ENCODE results near the gene IDH3B.

Gene IDH3B

DNA sequence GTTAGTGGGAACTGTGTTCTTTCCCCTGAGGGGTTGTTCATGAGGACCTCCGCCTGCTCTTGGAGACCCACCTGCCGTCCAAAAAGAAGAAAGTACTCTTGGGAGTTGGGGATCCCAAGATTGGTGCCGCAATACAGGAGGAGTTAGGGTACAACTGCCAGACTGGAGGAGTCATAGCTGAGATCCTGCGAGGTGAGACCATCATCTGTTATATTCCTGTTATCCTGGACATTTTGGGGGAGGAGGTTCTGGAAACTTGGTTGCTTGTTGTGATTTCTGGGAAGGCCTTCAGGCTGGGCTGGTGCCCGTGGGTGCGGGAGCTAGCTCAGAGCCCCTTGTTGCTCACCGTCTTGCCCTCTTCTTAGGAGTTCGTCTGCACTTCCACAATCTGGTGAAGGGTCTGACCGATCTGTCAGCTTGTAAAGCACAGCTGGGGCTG, 9.6 kb downstream of the IDH3B start:
- TF ChIP-seq GATA3 (IDR thresholded peaks at IDR 0.05; ENCODE audit: low read depth, low read length) (no peak), GATA2 (IDR thresholded peaks at IDR 0.05; ENCODE audit: low read depth, low read length) (no peak)

DNA sequence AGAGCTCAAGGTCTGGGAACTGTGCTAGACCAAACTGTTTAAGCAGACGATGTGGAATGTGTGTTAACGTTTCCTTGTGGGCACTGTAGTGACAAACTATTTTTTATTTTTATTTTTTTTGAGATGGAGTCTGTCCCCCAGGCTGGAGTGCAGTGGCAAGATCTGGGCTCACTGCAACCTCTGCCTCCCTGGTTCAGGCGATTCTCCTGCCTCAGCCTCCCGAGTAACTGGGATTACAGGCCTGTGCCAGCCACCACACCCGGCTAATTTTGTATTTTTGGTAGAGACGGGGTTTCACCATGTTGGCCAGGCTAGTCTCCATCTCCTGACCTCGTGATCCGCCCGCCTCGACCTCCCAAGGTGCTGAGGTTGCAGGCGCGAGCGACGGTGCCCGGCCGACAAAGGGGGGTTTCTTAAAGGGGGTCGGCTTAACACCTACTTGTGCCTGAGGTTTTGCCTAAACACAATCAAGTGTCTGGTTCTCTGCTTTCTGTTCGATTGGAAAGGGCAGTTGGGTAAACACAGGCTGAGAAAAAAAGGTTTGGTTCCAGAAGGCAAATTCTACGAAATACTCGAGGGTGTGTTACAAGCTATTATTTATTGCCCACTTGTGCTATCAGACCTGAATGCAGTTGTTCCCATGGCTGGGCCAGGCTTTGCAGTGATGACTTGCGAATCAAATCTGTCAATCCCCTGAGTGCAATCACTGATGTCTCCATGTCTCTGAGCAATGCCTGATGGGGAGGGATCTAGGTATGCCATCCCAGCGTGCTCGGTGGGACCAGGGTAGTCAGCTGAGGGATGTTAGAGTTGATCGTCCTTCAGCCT, 10.2 kb downstream of the IDH3B start:
- no peak for TF ChIP-seq GATA3 (IDR thresholded peaks at IDR 0.05; ENCODE audit: low read depth, low read length)
- TF ChIP-seq GATA2 (IDR thresholded peaks at IDR 0.05; ENCODE audit: low read depth, low read length), result no peak

DNA sequence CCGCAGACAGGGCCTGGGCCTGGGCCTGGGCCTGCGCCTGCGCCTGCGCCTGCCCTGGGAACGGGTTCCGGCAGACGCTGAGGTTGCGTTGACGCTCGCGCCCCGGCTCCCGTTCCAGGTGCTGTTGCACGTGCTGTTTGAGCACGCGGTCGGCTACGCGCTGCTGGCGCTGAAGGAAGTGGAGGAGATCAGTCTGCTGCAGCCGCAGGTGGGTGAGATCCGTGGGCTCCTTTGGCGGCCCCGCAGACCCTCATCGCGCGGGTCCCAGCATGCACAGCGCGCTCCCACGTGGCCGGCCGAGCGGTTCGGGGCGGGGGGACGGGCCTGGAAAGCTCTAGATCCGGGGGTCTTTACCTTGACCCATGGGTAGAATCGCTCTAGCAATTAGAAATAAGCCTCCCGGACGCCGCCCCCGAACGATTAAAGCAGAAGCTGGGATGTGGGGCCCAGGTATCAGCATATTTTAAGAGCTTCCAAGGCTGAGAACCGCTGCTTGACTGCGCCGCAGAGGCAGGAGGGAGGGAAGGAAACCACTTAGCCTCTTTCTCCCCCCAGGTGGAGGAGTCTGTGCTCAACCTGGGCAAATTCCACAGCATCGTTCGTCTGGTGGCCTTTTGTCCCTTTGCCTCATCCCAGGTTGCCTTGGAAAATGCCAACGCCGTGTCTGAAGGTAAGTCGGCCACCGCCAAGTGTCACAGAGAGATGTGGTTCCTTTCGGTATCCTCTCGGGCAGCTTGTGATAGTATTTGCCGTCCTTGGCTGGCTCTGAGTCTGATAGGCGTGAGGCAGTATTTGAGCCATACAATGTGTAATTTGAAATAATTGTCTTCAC, 11.1 kb downstream of the IDH3B start:
- TF ChIP-seq GATA2 (IDR thresholded peaks at IDR 0.05; ENCODE audit: low read depth, low read length) (no peak), GATA3 (IDR thresholded peaks at IDR 0.05; ENCODE audit: low read depth, low read length) (no peak)

DNA sequence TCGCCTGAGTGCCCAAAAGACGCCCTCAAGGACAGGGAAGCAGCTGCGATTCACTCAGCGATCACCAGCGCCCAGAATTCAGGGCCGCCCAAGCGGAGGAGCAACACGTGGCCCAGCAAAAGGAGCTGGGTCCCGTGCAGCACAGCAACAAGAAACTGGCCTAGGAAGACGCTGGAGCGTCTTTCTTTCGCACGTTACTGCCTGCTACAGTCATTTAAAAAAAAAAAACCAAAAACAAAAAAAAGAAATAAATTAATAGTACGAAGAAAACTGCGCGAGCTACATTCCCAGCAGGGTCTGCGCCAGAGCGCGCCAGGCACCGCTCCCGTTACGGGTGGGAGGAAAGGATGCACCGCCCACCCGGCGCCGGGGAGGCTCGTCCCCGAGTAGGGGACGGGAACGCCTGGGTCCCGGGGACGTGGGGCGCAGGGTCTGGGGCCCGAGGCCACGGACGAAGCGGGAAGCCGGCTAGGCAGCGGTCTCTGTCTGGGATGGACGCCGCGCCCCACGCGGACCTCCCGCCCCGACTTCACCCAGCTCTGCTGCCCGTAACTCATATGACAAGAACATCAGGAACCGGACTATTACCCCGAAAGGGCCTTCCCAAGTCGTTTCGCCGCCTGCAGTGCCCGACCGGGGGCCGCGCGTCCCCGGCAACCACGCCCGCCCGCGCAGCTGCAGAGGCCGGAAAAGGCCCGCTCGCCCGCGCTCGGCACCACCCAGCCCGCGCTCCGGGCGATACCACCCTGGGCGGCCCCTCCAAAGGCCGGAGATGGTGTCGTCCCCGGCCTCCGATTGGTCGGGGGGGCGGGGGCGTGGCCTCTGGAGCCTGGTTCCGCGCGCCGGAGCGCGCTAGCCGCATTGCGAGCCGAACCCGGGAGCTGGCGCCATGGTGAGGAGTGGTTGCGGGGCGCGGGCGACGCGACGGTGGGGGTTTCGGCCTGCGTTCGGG, 12.0 kb downstream of the IDH3B start, which contains the start of gene NOP56:
NOP56 (plus strand) TSS at position 861 of the 952 bp plus-strand sequence; CDS start at position 890, 29 bp downstream.
- TF ChIP-seq GATA2 (IDR thresholded peaks at IDR 0.05; ENCODE audit: low read depth, low read length) (no peak), GATA3 (IDR thresholded peaks at IDR 0.05; ENCODE audit: low read depth, low read length) (no peak)

GRCh38 chr20:2643708-2644107, 20.3 kb downstream of the IDH3B start:
- TF ChIP-seq GATA3 (IDR thresholded peaks at IDR 0.05; ENCODE audit: low read depth, low read length) (no peak), GATA2 (IDR thresholded peaks at IDR 0.05; ENCODE audit: low read depth, low read length) (no peak)

- TF ChIP-seq GATA2 (IDR thresholded peaks at IDR 0.05; ENCODE audit: low read depth, low read length) (no peak), GATA3 (IDR thresholded peaks at IDR 0.05; ENCODE audit: low read depth, low read length) (no peak)
These were observed 23.1 kb downstream of the IDH3B start for GRCh38 chr20:2640899-2641298.

DNA sequence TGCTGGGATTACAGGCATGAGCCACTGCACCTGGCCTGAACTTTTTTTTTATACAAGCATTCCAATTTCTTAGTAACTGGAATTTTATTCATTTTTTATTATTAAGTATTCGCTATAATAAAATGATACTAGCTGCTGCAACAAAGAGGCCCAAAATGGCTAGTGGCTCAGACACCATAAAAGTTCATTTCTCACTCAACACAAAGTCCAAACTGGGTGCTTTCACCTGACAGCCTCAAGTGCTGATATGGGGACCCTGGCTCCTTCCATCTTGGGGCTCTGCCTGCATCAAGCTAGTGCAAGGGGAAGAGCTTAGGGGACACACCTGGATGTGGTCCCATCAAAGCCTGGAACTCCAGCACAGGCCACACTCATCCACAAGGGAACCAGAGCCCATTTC, 23.8 kb downstream of the IDH3B start:
- TF ChIP-seq GATA2 (IDR thresholded peaks at IDR 0.05; ENCODE audit: low read depth, low read length) (no peak), GATA3 (IDR thresholded peaks at IDR 0.05; ENCODE audit: low read depth, low read length) (no peak)

- TF ChIP-seq GATA2 (IDR thresholded peaks at IDR 0.05; ENCODE audit: low read depth, low read length) (no peak), GATA3 (IDR thresholded peaks at IDR 0.05; ENCODE audit: low read depth, low read length) (no peak)
These were observed 26.8 kb downstream of the IDH3B start for GRCh38 chr20:2637246-2637645.

DNA sequence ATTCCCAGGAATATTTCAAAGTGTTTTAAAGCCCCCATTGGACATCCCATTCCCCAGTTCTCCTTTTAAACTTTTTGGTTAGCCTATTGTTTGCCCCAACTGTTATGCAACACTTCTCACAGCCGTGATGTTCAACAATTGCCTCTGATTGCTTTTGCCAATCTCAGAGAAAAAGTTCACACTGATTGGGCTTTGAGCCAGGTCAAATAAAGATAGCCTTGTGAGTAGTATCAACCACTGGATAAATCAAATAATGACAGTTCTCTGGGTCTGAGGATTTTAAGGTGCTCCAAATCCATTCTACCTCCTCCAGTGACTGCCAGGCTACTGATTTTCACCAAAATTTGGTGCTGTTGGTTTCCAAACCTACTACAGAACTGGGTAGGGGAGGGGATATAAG, 30.6 kb downstream of the IDH3B start:
- no peak for TF ChIP-seq GATA3 (IDR thresholded peaks at IDR 0.05; ENCODE audit: low read depth, low read length)
- no peak for TF ChIP-seq GATA2 (IDR thresholded peaks at IDR 0.05; ENCODE audit: low read depth, low read length)

DNA sequence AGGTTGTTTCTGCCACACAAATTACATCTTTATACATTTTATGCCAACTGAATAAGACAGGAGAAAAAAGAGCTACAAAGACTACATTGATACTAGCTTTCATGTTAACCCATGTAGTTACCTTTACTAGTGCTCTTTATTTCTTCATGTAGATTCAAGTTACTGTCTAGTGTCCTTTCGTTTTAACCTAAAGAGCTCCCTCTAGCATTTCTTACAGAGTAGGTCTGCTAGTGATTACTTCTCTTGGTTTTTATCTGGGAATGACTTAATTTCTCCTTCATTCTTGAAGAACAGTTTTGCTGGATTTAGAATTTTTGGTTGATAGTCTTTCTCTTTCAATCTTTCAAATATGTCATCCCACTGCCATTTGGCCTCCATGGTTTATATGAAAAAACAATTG, 32.8 kb downstream of the IDH3B start:
- TF ChIP-seq GATA2 (IDR thresholded peaks at IDR 0.05; ENCODE audit: low read depth, low read length), result no peak
- no peak for TF ChIP-seq GATA3 (IDR thresholded peaks at IDR 0.05; ENCODE audit: low read depth, low read length)

GRCh38 chr20:2626853-2627541, 37.0 kb downstream of the IDH3B start:
- TF ChIP-seq GATA3 (IDR thresholded peaks at IDR 0.05; ENCODE audit: low read depth, low read length) (no peak), GATA2 (IDR thresholded peaks at IDR 0.05; ENCODE audit: low read depth, low read length) (no peak)

DNA sequence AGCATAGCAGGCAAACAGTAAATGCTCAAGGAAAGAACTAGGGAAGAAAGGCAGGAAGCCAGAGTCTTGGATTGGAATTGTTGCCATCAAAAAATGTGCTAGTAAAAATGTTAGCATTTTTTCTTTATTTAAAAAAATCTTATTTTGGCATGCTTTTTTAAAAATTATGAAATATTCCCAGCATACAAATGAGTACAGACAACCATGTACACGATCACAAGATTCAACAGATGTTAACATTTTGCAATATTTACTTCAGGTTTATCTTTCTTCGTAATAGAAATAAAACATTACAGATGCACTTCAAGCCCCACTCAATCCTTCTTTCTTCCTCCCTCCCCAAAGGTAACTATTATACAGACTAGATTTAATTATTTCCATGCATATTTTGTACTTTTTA, 39.0 kb downstream of the IDH3B start:
- TF ChIP-seq GATA3 (IDR thresholded peaks at IDR 0.05; ENCODE audit: low read depth, low read length) (no peak), GATA2 (IDR thresholded peaks at IDR 0.05; ENCODE audit: low read depth, low read length) (no peak)

DNA sequence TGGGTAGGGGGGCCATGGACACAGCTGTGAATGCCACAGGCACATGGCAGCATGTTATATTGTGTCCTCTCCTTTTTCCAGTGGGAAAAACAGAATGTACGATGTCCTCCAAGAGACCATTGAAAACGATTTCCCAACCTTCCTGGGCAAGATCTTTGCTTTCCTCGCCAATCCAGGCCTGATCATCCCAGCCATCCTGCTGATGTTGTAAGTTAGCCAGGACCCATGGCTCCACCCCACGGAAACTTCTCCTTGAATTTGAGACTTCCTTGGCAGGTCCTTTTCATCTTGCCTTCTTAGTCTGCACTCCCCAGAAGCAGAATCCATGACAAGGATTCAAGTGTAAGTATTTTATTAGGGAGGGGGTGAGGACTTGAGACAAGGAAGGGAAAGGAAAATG, 39.8 kb downstream of the IDH3B start:
- no peak for TF ChIP-seq GATA3 (IDR thresholded peaks at IDR 0.05; ENCODE audit: low read depth, low read length)
- TF ChIP-seq GATA2 (IDR thresholded peaks at IDR 0.05; ENCODE audit: low read depth, low read length), result no peak

Measured in SH-SY5Y (cell line).